Measurements from ENCODE around the gene FBXL7.

FBXL7 gene

DNA sequence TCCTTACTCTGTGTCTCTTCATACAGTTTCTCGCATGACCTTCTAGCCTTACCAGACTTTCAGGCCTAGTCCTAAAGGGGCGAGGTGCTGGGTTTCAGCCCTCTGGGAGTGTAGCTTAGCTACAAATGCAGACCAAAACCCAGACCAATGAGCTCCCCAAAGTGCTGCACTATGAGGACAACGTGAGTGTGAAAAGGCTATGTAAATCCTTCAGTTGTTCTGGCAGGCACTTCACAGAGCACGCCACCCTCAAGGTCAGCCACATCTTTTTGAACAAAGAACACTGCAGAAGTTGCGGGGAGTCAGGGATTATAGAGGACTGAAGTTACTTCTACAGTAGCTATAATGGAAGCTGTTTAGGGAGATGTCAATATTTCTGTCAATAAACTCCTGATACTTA lies 377.9 kb downstream of the FBXL7 start:
- no peak for DNase-seq (ENCODE audit: low read depth, low spot score)

DNA sequence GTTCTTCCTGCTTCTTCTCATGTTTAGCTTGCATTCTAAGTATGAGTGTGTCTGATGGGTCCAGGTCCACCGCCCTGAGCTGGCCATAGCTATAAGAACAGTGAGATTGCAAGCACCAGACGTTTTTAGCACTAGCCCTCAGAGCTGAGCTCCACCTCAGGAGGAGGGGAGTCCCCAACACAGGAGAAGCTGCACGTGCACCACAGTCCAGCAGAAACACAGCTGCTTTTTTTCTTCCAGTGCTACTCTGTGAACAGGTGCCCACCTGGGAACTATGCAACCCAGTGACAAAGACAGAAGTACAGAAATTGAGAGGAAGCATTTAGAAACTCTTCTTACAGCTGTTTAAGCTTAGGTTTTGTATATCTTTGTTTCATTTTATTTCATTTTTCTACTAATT lies 380.2 kb downstream of the FBXL7 start:
- no peak for DNase-seq (ENCODE audit: low read depth, low spot score)

DNA sequence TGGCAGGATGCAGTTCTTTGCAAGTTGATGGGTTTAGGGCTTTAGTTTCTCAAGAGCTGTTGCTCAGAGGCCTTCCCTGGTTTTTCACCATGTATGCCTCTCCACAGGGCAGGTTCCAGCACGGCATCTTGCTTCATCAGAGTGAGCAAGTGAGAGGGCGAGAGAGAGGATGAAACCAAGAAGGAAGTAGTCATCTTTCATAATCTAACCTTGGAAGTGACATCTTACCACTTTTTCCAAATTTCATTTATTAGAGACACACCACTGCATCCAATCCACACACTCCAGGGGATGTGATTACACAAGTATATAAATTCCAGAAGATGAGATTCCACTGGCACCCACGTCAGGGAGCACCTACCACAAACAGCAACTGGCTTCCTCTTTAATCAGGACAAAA lies 385.2 kb downstream of the FBXL7 start:
- DNase-seq (ENCODE audit: low read depth, low spot score): no peak

- DNase-seq (ENCODE audit: low read depth, low spot score): no peak
These were observed 386.2 kb downstream of the FBXL7 start for GRCh38 chr5:15886156-15886555.

DNA sequence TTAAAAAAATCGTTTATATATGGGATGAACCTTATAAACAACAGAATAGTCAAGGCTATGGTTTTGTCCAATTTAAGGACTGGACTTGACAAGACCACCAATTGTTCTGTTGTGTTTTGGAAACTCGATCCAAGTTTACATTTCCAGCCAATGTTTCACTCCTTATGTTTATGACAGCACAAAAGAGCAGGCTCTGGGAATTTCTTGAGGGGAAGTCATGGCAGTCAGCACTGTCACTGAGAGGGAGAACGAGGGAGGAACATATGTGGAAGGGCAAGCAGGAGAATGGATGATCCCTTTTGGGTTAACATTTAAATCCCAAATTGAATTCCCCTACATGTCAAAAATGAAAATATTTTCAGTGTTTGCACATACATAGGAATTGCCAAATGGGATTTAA lies 387.1 kb downstream of the FBXL7 start:
- no peak for DNase-seq (ENCODE audit: low read depth, low spot score)

GRCh38 chr5:15889001-15889400 lies 389.0 kb downstream of the FBXL7 start:
- no peak for DNase-seq (ENCODE audit: low read depth, low spot score)

- DNase-seq (ENCODE audit: low read depth, low spot score): no peak
These were observed 393.9 kb downstream of the FBXL7 start for GRCh38 chr5:15893866-15894265.

GRCh38 chr5:15897656-15898055 lies 397.7 kb downstream of the FBXL7 start:
- no peak for DNase-seq (ENCODE audit: low read depth, low spot score)

GRCh38 chr5:15898641-15899040 lies 398.7 kb downstream of the FBXL7 start:
- no peak for DNase-seq (ENCODE audit: low read depth, low spot score)

GRCh38 chr5:15899481-15899880 lies 399.5 kb downstream of the FBXL7 start:
- DNase-seq (ENCODE audit: low read depth, low spot score): no peak

GRCh38 chr5:15901151-15901550 lies 401.2 kb downstream of the FBXL7 start:
- DNase-seq (ENCODE audit: low read depth, low spot score): no peak

GRCh38 chr5:15902066-15902465 lies 402.1 kb downstream of the FBXL7 start:
- DNase-seq (ENCODE audit: low read depth, low spot score): no peak

DNA sequence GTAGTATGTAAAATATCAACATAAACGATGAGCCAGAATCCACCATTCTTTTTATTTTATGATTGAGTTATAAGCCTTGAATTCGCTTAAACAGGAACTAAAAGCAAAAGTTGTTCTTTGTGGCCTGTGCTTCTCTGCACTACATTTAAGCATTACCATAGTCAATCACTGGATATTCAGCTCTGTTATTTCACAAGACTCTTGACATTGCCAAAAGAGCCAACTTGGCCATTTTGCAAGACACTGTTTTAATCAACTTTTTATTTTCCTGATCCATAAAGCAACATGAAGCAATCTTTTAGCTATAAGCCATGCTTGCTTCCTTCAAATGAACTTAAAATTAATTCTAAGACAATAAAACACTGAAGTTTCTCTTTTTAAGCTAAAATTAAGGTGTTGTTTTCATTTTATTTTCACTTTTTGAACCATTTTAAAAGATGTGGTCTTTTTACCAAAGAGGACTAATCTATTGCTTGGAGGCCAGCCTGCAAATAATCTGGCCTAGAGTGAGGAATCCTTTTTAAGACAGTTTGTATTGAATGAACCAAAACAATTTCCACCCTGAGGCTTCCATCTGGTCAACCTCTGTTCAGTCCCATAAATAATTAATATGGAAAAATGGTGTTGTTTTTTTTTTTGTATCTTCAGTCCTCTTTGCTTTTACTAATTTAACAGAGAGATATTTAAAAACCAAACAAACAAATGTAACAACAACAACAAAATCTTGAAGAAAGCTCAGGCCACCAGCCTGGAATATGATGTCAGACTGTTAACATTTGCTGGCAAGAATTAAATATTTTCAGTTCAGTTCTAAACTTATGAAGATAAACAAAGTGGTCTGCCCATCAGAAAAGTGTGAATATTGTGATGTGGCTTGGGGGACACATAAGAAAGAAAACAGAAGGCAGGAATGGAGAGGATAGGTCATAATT lies 405.2 kb downstream of the FBXL7 start:
- DNase-seq (ENCODE audit: low read depth, low spot score): no peak

- DNase-seq (ENCODE audit: low read depth, low spot score): no peak
These were observed 414.7 kb downstream of the FBXL7 start for GRCh38 chr5:15914638-15915037.

- no peak for DNase-seq (ENCODE audit: low read depth, low spot score)
These were observed 426.6 kb downstream of the FBXL7 start for GRCh38 chr5:15926586-15926985.

DNA sequence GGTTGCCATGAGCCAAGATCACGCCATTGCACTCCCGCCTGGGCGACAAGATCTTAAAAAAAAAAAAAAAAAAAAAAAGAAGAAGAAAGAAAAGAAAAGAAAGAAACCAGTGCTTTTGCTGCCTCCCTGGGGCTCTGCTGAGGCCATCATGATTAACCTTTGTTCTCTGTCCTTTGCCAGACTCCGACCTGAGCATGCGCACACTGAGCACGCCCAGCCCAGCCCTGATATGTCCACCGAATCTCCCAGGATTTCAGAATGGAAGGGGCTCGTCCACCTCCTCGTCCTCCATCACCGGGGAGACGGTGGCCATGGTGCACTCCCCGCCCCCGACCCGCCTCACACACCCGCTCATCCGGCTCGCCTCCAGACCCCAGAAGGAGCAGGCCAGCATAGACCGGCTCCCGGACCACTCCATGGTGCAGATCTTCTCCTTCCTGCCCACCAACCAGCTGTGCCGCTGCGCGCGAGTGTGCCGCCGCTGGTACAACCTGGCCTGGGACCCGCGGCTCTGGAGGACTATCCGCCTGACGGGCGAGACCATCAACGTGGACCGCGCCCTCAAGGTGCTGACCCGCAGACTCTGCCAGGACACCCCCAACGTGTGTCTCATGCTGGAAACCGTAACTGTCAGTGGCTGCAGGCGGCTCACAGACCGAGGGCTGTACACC lies 427.9 kb downstream of the FBXL7 start:
- DNase-seq (ENCODE audit: low read depth, low spot score): no peak

- DNase-seq (ENCODE audit: low read depth, low spot score): no peak
These were observed 429.8 kb downstream of the FBXL7 start for GRCh38 chr5:15929611-15930263.

- DNase-seq (ENCODE audit: low read depth, low spot score): no peak
These were observed 432.1 kb downstream of the FBXL7 start for GRCh38 chr5:15932066-15932465.

DNA sequence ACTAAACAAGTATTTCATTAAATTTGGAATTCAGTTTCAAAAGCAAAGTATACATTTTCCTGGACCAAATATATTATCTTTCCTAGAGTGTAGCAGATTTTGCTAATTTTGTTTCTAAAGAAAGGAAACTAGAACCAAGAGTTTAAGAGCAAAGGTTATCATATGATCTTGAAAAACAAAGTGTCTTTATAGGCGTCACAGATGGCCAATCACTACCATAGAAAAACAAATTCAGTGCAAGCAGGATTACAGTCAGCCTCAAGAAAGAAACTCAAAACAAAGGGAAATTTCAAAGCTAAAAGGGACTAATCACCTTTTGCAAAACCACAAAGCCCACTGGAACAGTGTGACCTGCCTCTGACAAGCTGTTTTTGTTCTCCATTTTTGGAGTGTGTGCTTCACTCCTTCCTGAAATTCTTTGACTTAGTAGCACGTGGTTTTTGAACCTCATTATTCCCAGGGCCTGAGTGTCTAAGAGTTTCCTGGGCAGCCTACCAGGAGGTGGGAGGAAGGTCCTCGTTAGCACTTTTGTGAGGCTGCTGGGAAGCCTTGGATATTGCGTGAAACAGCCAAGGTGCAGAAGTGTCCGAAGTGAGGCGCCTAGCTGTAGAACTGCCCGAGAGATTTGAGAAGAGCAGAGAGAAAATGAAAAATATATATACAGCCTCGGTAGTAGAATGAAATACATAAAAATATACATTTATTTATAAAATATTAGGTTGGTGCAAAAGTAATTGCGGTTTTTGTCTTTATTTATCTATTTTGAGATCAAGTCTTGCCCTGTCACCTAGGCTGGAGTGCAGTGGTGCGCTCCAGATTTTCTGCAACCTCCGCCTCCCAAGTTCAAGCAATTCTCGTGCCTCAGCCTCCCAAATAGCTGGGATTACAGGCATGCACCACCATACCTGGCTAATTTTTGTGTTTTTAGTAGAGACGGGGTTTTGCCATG lies 433.6 kb downstream of the FBXL7 start:
- DNase-seq (ENCODE audit: low read depth, low spot score): no peak

DNA sequence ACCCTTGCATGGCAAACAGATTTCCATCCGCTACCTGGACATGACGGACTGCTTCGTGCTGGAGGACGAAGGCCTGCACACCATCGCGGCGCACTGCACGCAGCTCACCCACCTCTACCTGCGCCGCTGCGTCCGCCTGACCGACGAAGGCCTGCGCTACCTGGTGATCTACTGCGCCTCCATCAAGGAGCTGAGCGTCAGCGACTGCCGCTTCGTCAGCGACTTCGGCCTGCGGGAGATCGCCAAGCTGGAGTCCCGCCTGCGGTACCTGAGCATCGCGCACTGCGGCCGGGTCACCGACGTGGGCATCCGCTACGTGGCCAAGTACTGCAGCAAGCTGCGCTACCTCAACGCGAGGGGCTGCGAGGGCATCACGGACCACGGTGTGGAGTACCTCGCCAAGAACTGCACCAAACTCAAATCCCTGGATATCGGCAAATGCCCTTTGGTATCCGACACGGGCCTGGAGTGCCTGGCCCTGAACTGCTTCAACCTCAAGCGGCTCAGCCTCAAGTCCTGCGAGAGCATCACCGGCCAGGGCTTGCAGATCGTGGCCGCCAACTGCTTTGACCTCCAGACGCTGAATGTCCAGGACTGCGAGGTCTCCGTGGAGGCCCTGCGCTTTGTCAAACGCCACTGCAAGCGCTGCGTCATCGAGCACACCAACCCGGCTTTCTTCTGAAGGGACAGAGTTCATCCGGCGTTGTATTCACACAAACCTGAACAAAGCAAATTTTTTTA lies 436.7 kb downstream of the FBXL7 start:
- no peak for DNase-seq (ENCODE audit: low read depth, low spot score)

DNA sequence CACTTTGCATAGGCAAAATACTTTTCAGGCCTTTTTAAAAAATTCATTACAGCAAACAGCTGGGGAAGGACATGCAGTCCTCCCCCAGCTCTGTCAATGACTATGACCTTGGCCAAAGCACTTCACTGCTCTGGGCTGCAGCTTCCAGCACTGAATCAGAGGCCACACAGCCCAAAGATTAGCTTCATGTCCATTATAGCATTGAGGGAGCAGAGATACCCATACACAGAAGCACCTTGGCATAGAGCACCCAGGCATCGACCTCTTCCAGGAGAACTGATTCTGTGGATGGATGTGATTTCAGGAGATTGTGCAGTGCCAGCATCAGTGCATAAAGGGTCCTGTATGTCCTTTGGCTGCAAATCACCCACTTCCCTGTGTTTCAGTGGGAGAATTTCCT lies 437.7 kb downstream of the FBXL7 start:
- DNase-seq (ENCODE audit: low read depth, low spot score): no peak

All from iPS DF 19.7 (cell line).